K562 (cell line): Measurements from ENCODE around the gene OR8B8.

ENCODE experiments used
- EP300 ChIP-seq: IDR thresholded peaks from 2 replicates; pipeline ENCODE4 v1.6.1; 2012; ENCODE audit warnings: low read length, improper control_type of control experiment
- HOMEZ ChIP-seq: fragments of 250-450 bp; sonication (Bioruptor Pico); IDR thresholded peaks from 2 replicates; pipeline ENCODE4 v1.4.0; 2020; ENCODE audit warnings: mild to moderate bottlenecking, moderate library complexity
- POLR2A ChIP-seq: fragments of 450-650 bp; conservative IDR thresholded peaks from 2 replicates; pipeline ENCODE4 v1.6.1; 2016
- RAD51 ChIP-seq: fragments of 450-650 bp; IDR thresholded peaks from 2 replicates; pipeline ENCODE4 v1.7.1; 2016; ENCODE audit warnings: low read depth, mild to moderate bottlenecking, borderline replicate concordance
- ZNF592 ChIP-seq: fragments of 450-650 bp; IDR thresholded peaks from 2 replicates; pipeline ENCODE4 v1.6.1; 2017; ENCODE audit warnings: antibody characterized with exemption, mild to moderate bottlenecking

DNA sequence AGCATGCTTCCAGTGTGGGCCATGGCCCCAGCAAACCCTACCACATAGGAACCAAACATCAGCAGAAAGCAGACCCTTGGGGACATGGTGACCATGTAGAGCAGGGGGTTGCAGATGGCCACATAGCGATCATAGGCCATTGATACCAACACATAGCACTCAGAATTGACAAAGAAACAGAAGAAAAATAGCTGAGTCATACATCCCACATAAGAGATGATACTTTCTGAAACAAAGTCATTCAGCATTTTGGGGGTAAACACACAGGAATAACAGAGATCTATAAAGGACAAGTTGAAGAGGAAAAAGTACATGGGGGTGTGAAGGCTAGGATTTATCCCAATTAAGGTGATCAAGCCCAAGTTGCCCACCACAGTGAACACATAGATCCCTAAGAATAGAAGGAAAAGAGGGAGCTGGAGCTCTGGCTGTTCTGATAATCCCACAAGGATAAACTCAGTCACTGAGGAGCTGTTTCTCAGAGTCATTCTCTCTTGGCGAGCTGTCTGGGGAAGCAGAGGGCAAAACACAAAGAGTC, 21.0 kb downstream of the OR8B8 start, which contains the start of gene OR8B4:
- TF ChIP-seq HOMEZ, result no peak
- no peak for TF ChIP-seq ZNF592
- TF ChIP-seq POLR2A, result no peak
- TF ChIP-seq EP300, result no peak
- TF ChIP-seq RAD51, result no peak
